Measurements from ENCODE around the gene EIF2S2.

GRCh38 chr20:34111702-34112599 is at the start of gene EIF2S2:
- TF ChIP-seq POLR2A (IDR thresholded peaks at IDR 0.05) (peak in 3 of 4 donors; percentile 95 to 99 (median 97)), CTCF (IDR thresholded peaks at IDR 0.05) (peak in 3 of 6 experiments; percentile 16 to 37 (median 20))
